ENCODE measurements around the gene LRPPRC. TPM values are rescaled to one million over a fixed set of nuclear protein-coding genes. Genes with fewer than 3 reads are reported as not detected.

The LRPPRC gene
- total and polyA plus RNA-seq, 4 donors = 10.3 to 51.4 (median 32.3) TPM

- no peak for DNase-seq
- no peak overlapping the region for H3K4me3 ChIP-seq (ENCODE audit: low read length in 2 of 2)
- H3K27ac ChIP-seq (ENCODE audit: low read depth in 1 of 2, low read length in 2 of 2) = no peak overlapping the region
- no peak for ATAC-seq (ENCODE audit: low FRiP score)
- 78 to 81% methylated on average over 6 of the region's 6 CpGs for WGBS, 2 donors
- no peaks in the 10 kb centered on the region for H3K9me3 ChIP-seq (ENCODE audit: control insufficient read depth, low read length)
- H3K4me1 ChIP-seq (ENCODE audit: control insufficient read depth in 1 of 2, insufficient read depth in 2 of 2, low read length in 2 of 2) = no peaks in the 10 kb centered on the region
- H3K27me3 ChIP-seq (ENCODE audit: control insufficient read depth in 1 of 2, insufficient read depth in 2 of 2, low read length in 1 of 2) = no peaks in the 10 kb centered on the region
- intact Hi-C loops (cut with DNase I) = loop anchor here in 1 of 2 donors (10.0 kb wide), 1 partner anchor 1428 kb away; no protein-coding TSS in a partner anchor
- peaks cover 2 to 6% of the 10 kb centered on the region in 2 donors for H3K36me3 ChIP-seq (ENCODE audit: control insufficient read depth in 1 of 2, insufficient read depth in 2 of 2, low read length in 1 of 2)
Observed at GRCh38 chr2:43906448-43907109, 89.2 kb downstream of the LRPPRC start.

GRCh38 chr2:43905871-43906270 is 89.9 kb downstream of the LRPPRC start:
- intact Hi-C loops (cut with DNase I) = loop anchor here in 1 of 2 donors (10.0 kb wide), 1 partner anchor 1429 kb away; no protein-coding TSS in a partner anchor
- WGBS, 2 donors = 51 to 58% methylated on average over 5 of the region's 5 CpGs
- Histone ChIP-seq H3K27ac (ENCODE audit: low read depth in 1 of 2, low read length in 2 of 2) (no peak overlapping the region), H3K4me3 (ENCODE audit: low read length in 2 of 2) (no peak overlapping the region), H3K27me3 (ENCODE audit: control insufficient read depth in 1 of 2, insufficient read depth in 2 of 2, low read length in 1 of 2) (no peaks in the 10 kb centered on the region), H3K9me3 (ENCODE audit: control insufficient read depth, low read length) (no peaks in the 10 kb centered on the region), H3K4me1 (ENCODE audit: control insufficient read depth in 1 of 2, insufficient read depth in 2 of 2, low read length in 2 of 2) (no peaks in the 10 kb centered on the region), H3K36me3 (ENCODE audit: control insufficient read depth in 1 of 2, insufficient read depth in 2 of 2, low read length in 1 of 2) (peaks cover 2 to 6% of the 10 kb centered on the region in 2 donors)
- DNase-seq (no peak), ATAC-seq (ENCODE audit: low FRiP score) (no peak)

GRCh38 chr2:43905371-43905803 is 90.4 kb downstream of the LRPPRC start:
- Histone ChIP-seq H3K4me3 (ENCODE audit: low read length in 2 of 2) (no peak overlapping the region), H3K36me3 (ENCODE audit: control insufficient read depth in 1 of 2, insufficient read depth in 2 of 2, low read length in 1 of 2) (peaks cover 2 to 6% of the 10 kb centered on the region in 2 donors), H3K27ac (ENCODE audit: low read depth in 1 of 2, low read length in 2 of 2) (no peak overlapping the region), H3K9me3 (ENCODE audit: control insufficient read depth, low read length) (no peaks in the 10 kb centered on the region), H3K4me1 (ENCODE audit: control insufficient read depth in 1 of 2, insufficient read depth in 2 of 2, low read length in 2 of 2) (no peaks in the 10 kb centered on the region), H3K27me3 (ENCODE audit: control insufficient read depth in 1 of 2, insufficient read depth in 2 of 2, low read length in 1 of 2) (no peaks in the 10 kb centered on the region)
- 91 to 93% methylated on average over 11 of the region's 11 CpGs for WGBS, 2 donors
- intact Hi-C loops (cut with DNase I) = loop anchor here in 1 of 2 donors (10.0 kb wide), 1 partner anchor 1429 kb away; no protein-coding TSS in a partner anchor
- no peak for DNase-seq
- no peak for ATAC-seq (ENCODE audit: low FRiP score)

GRCh38 chr2:43899589-43899988 is 96.2 kb downstream of the LRPPRC start:
- WGBS, 2 donors = 66 to 67% methylated on average over 2 of the region's 2 CpGs
- intact Hi-C loops (cut with DNase I) = loop anchor here in 1 of 2 donors (10.0 kb wide), 1 partner anchor 285 kb away; no protein-coding TSS in a partner anchor
- H3K27me3 ChIP-seq (ENCODE audit: control insufficient read depth in 1 of 2, insufficient read depth in 2 of 2, low read length in 1 of 2) = no peaks in the 10 kb centered on the region
- H3K9me3 ChIP-seq (ENCODE audit: control insufficient read depth, low read length) = no peaks in the 10 kb centered on the region
- no peak overlapping the region for H3K27ac ChIP-seq (ENCODE audit: low read depth in 1 of 2, low read length in 2 of 2)
- ATAC-seq (ENCODE audit: low FRiP score) = no peak
- no peak for DNase-seq
- no peak overlapping the region for H3K4me3 ChIP-seq (ENCODE audit: low read length in 2 of 2)
- H3K36me3 ChIP-seq (ENCODE audit: control insufficient read depth in 1 of 2, insufficient read depth in 2 of 2, low read length in 1 of 2) = peaks cover 2 to 3% of the 10 kb centered on the region in 2 donors
- no peaks in the 10 kb centered on the region for H3K4me1 ChIP-seq (ENCODE audit: control insufficient read depth in 1 of 2, insufficient read depth in 2 of 2, low read length in 2 of 2)

- intact Hi-C loops (cut with DNase I) = loop anchor here in 1 of 2 donors (10.0 kb wide), 1 partner anchor 284 kb away; no protein-coding TSS in a partner anchor
- ATAC-seq (ENCODE audit: low FRiP score) = no peak
- DNase-seq = no peak
- no peak overlapping the region for H3K27ac ChIP-seq (ENCODE audit: low read depth in 1 of 2, low read length in 2 of 2)
- no peaks in the 10 kb centered on the region for H3K27me3 ChIP-seq (ENCODE audit: control insufficient read depth in 1 of 2, insufficient read depth in 2 of 2, low read length in 1 of 2)
- no peaks in the 10 kb centered on the region for H3K4me1 ChIP-seq (ENCODE audit: control insufficient read depth in 1 of 2, insufficient read depth in 2 of 2, low read length in 2 of 2)
- H3K36me3 ChIP-seq (ENCODE audit: control insufficient read depth in 1 of 2, insufficient read depth in 2 of 2, low read length in 1 of 2) = peaks cover 2 to 3% of the 10 kb centered on the region in 2 donors
- H3K9me3 ChIP-seq (ENCODE audit: control insufficient read depth, low read length) = no peaks in the 10 kb centered on the region
- whole genome bisulfite sequencing, 2 donors = 88 to 93% methylated on average over 11 of the region's 11 CpGs
- no peak overlapping the region for H3K4me3 ChIP-seq (ENCODE audit: low read length in 2 of 2)
Observed at GRCh38 chr2:43898838-43899346, 96.9 kb downstream of the LRPPRC start.

GRCh38 chr2:43898134-43898837 is 97.5 kb downstream of the LRPPRC start:
- H3K9me3 ChIP-seq (ENCODE audit: control insufficient read depth, low read length) = no peaks in the 10 kb centered on the region
- no peaks in the 10 kb centered on the region for H3K27me3 ChIP-seq (ENCODE audit: control insufficient read depth in 1 of 2, insufficient read depth in 2 of 2, low read length in 1 of 2)
- 40 to 46% methylated on average over 11 of the region's 11 CpGs for WGBS, 2 donors
- no peak overlapping the region for H3K27ac ChIP-seq (ENCODE audit: low read depth in 1 of 2, low read length in 2 of 2)
- no peak for DNase-seq
- intact Hi-C loops (cut with DNase I) = loop anchor here in 1 of 2 donors (10.0 kb wide), 1 partner anchor 283 kb away; no protein-coding TSS in a partner anchor
- no peaks in the 10 kb centered on the region for H3K4me1 ChIP-seq (ENCODE audit: control insufficient read depth in 1 of 2, insufficient read depth in 2 of 2, low read length in 2 of 2)
- H3K36me3 ChIP-seq (ENCODE audit: control insufficient read depth in 1 of 2, insufficient read depth in 2 of 2, low read length in 1 of 2) = peaks cover 0 to 2% of the 10 kb centered on the region in 2 donors
- no peak for ATAC-seq (ENCODE audit: low FRiP score)
- no peak overlapping the region for H3K4me3 ChIP-seq (ENCODE audit: low read length in 2 of 2)

GRCh38 chr2:43897492-43897891 is 98.3 kb downstream of the LRPPRC start:
- H3K36me3 ChIP-seq (ENCODE audit: control insufficient read depth in 1 of 2, insufficient read depth in 2 of 2, low read length in 1 of 2) = peaks cover 4% of the 10 kb centered on the region in 2 donors
- H3K9me3 ChIP-seq (ENCODE audit: control insufficient read depth, low read length) = no peaks in the 10 kb centered on the region
- intact Hi-C loops (cut with DNase I) = loop anchor here in 1 of 2 donors (10.0 kb wide), 1 partner anchor 283 kb away; no protein-coding TSS in a partner anchor

GRCh38 chr2:43896906-43897305 is 98.9 kb downstream of the LRPPRC start:
- Histone ChIP-seq H3K4me3 (ENCODE audit: low read length in 2 of 2) (no peak overlapping the region), H3K4me1 (ENCODE audit: control insufficient read depth in 1 of 2, insufficient read depth in 2 of 2, low read length in 2 of 2) (no peaks in the 10 kb centered on the region), H3K27ac (ENCODE audit: low read depth in 1 of 2, low read length in 2 of 2) (no peak overlapping the region), H3K36me3 (ENCODE audit: control insufficient read depth in 1 of 2, insufficient read depth in 2 of 2, low read length in 1 of 2) (peaks cover 4 to 7% of the 10 kb centered on the region in 2 donors), H3K9me3 (ENCODE audit: control insufficient read depth, low read length) (no peaks in the 10 kb centered on the region), H3K27me3 (ENCODE audit: control insufficient read depth in 1 of 2, insufficient read depth in 2 of 2, low read length in 1 of 2) (no peaks in the 10 kb centered on the region)
- DNase-seq (no peak), ATAC-seq (ENCODE audit: low FRiP score) (no peak)
- 93 to 98% methylated on average over 1 of the region's 1 CpG for WGBS, 2 donors
- intact Hi-C loops (cut with DNase I) = loop anchor here in 1 of 2 donors (10.0 kb wide), 1 partner anchor 282 kb away; no protein-coding TSS in a partner anchor

More at GRCh38 chr2:43897492-43897891, 98.3 kb downstream of the LRPPRC start:
- Histone ChIP-seq H3K4me1 (ENCODE audit: control insufficient read depth in 1 of 2, insufficient read depth in 2 of 2, low read length in 2 of 2) (no peaks in the 10 kb centered on the region), H3K27ac (ENCODE audit: low read depth in 1 of 2, low read length in 2 of 2) (no peak overlapping the region), H3K4me3 (ENCODE audit: low read length in 2 of 2) (no peak overlapping the region), H3K27me3 (ENCODE audit: control insufficient read depth in 1 of 2, insufficient read depth in 2 of 2, low read length in 1 of 2) (no peaks in the 10 kb centered on the region)
- 92 to 94% methylated on average over 6 of the region's 6 CpGs for WGBS, 2 donors
- no peak for ATAC-seq (ENCODE audit: low FRiP score)
- no peak for DNase-seq
